Endometrial microvascular endothelial cells (primary cell): ENCODE data around the gene TBC1D2. TPM values are rescaled to one million over a fixed set of nuclear protein-coding genes. Genes with fewer than 3 reads are reported as not detected.
"Not testable (repeated sequence)": the region's sequence is repeated elsewhere in the genome, so short reads cannot be mapped to it uniquely, and the experiment has no call there.

Experiments
- in situ Hi-C: cut with HindIII; loops from 2 replicates; pipeline ENCODE4 v1.10.0; 2017; ENCODE audit warnings: low sequenced_read_pairs, low pct_unique_long_range_greater_than_20kb; ENCODE audit errors: inconsistent ontology term
- total RNA-seq: library from RNA; depleted of rRNA; stranded (reverse); fragments of >200 nt; gene quantifications from one replicate; pipeline ENCODE4 v1.2.3, GENCODE V29; 2015; ENCODE audit errors: inconsistent ontology term

The TBC1D2 gene
- total RNA-seq, 1 donor from 2014 or later = 18.8 TPM

DNA sequence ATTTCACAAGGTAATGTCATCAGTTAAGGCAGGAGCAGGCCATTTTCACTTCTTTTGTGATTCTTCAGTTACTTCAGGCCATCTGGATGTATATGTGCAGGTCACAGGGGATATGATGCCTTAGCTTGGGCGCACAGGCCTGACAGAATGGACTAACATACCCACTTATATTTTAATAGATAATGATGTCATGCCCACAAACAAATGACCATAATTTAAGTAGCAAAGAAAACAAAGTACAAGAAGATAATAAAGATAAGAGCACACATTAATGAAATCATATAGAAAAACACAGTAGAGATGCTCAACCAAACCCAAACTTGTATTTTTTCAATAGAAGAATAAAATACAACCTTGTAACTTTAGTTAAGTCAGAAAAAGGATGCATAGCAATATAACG is 19.7 kb upstream of the TBC1D2 start:
- in situ Hi-C loops = no loop called here

DNA sequence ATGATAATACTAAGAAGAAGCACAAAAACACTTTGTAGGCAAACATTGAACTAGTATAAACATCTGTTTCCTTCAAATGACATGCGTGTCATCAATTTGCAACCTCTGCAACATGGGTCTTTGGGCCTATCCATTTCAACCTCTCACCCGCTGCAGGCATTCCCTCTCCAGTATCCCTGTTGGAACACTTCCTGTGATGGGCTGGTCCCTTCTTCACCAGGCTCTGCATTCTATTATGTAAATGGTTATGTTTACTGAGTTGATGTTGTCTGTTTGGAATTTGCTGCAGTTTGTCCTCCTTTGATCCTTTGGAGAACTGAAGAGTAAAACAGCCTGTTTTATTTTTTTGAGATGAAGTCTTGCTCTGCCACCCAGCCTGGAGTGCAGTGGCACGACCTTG is 16.6 kb upstream of the TBC1D2 start:
- in situ Hi-C loops = no loop called here

DNA sequence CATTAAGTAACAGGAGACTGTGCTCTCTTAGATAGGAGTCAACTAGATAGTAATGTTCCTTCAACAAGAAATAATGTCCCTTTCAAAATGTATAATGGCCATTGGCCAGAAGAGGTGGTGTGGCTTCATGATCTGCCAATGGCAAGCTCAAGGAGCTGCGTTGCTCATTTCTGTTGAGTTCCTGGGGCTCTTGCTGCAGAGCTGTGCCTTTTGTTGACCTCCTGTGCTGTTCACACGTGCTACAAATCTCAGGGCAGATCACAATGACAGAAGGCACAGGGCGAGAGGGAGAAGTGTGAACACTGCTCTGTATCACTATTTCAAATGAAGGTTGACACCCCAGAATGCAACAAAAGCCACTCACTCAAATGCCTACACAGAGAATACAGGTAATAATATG is 16.0 kb upstream of the TBC1D2 start:
- in situ Hi-C loops = no loop called here

DNA sequence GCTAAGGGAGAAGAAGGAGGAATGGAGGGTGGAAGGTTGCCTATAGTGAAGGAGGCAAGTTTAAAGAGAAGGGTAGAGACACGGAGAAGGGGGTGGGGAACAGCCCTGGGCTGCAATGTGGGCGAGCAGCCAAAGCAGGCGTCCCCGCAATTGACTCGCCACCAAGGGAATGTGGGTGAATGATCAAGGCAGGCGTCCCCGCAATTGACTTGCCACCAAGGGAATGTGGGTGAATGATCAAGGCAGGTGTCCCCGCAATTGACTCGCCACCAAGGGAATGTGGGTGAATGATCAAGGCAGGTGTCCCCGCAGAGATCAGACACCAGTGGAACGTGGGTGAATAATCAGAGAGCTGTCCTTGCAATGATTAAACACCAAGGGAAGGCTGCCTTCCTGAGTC is 14.8 kb upstream of the TBC1D2 start:
- in situ Hi-C loops = not testable (repeated sequence)

DNA sequence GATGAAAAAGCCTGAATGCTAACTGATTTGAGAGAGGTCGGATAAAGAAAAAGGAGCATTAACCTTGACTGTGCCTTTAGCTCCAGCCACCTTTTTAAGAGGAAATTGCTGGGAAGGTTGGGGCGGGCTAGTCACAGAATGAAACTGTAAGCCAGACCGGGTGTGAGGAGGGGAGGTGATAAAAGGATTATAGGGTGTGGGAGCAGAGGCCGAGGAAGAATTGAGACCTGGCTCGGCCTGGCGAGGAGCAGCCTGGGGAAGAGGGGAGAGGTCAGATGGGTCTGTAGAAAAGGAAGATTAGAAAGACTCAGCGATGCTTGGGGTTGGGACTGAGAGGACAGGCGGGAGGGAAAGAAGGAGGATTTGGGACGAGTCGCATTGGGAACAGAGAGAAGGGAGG is 14.2 kb upstream of the TBC1D2 start:
- in situ Hi-C loops = not testable (repeated sequence)

DNA sequence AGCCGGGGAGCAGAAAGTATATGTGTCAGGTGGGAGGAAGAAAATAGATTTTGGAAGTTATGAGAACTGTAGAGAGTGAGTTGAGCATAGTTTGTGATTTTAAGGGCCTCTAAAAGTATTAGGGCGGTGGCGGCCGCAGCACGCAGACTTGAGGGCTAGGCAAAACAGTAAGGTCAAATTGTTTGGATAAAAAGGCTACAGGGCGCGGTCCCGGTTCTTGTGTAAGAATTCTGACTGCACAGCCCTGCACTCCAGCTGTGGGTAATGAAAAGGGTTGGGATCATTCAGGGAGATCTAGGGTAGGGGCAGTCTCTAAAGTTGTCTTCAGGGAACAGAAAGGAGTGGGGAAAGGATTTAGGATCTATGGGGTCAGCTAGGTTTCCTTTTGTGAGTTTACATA is 12.1 kb upstream of the TBC1D2 start:
- in situ Hi-C loops = not testable (repeated sequence)

DNA sequence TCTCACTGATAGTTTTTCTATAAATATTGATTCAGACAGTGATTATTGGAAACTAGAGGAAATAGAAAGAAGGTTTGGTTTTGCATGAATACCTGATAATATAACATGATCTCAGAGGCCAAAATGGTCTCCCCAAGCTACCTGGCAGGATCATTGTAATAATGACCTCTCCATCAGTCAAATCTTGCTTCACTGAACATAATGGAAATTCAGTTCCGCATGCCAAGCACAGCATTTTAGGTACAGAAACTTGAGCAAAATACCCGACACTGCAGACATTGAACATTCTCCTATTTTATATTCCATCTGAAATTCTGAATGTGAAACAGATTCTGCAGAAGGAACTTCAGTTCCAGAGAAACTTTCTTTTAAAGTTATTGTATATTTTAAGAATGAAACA is 9.1 kb upstream of the TBC1D2 start:
- in situ Hi-C loops = no loop called here

DNA sequence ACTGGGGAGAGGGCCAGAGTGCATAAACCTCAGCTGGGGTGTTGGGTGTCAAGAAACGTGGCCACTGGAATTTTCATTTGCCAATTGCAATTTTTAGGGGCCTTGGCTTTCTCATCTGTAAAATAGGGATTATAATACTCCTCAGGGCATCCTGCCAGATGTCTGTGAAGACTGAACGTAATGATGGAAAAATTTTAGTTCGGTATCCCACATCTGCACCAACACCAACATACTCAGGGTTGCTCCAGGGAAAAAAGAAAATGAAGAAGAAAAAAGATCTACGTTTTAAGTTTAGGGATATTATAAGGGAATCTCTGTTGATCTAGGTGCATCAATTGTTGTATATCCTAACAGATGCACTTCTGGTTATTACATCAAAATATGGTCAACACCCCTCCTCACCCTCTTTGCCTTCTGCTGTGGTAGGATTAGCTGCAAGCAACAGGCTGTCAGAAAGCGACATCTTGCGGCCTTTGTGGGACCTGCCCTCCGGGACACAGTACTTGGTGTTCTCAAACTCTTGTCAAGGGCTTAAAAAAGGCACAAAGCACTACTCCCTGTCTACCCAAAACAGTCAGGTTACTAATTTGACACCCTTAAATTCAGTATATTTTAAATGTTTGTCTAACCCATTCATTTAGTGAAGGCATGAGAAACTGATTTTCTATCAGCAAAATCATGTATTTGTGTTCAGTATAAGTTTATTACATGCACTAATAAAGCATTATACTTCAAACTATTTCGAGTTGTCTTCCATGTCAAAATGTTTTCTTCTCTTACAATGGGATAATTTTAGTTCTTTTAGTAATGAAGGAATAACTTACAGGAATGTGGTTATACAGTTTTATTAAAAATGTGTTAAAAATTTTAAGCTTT is 8.3 kb upstream of the TBC1D2 start:
- in situ Hi-C loops = no loop called here

DNA sequence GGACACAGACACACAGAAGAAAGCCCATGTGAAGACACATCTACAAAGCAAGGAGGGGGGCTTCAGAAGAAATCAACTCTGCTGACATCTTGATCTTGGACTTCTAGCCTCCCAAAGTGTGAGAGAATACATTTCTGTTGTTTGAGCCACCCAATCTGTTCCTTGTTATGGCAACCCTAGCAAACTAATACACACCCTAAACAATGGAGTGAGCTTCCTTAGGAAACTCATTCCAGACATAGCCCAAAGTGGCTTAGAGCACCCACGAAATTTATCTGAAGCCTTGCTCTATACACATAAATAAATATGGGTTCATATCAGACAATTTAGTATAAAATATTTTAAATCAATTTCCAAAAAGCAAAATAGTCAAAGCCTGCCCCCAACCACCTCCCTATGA is 7.6 kb upstream of the TBC1D2 start:
- in situ Hi-C loops = no loop called here

DNA sequence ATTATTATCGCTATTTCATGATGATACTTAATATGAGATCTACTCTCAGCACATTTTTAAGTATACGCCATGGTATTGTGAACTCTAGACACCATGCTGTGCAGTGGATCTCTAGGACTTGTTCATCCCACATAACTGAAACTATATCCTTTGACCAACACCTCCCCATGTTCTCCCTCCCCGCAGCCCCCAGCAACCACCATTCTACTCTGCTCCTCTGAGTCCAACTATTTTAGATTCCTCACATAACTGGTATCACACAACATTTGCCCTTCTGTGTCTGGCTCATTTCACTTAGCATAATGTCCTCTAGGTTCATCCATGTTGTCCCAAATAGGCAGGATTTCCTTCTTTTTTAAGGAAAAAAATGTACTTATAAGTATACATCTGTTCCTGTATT is 6.6 kb upstream of the TBC1D2 start:
- in situ Hi-C loops = no loop called here

DNA sequence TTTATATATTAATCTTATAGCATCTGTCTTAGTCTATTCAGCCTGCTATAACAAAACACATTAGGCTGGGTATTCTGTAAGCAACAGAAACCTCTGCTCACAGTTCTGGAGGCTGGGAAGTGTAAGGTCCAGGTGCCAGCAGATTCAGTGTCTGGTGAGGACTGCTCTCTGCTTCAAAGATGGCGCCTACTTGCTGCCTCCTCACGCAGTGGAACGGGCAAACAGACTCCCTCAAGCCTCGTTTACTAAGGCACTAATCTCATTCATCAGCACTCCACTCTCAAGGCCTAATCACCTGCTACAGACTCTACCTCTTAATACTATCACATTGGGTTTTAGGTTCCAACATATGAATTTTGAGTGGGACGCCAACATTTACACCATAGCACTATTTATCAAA is 5.2 kb upstream of the TBC1D2 start:
- in situ Hi-C loops = no loop called here

DNA sequence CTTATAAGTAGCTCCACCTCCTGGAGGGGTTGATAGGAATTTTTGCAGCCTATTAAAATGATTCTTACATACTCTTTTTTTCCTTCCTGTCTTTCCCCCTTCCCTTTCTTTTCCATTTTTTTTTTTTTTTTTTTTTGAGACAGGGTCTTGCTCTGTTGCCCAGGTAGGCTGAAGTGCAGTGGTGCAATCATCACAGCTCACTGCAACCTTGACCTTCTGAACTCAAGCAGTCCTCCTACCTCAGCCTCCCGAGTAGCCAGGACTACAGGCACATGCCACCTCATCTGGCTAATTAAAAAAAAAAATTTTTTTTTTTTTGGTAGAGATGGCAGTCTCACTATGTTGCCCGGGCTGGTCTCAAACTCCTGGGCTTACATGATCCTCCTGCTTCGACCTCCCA is 4.3 kb upstream of the TBC1D2 start:
- in situ Hi-C loops = no loop called here

DNA sequence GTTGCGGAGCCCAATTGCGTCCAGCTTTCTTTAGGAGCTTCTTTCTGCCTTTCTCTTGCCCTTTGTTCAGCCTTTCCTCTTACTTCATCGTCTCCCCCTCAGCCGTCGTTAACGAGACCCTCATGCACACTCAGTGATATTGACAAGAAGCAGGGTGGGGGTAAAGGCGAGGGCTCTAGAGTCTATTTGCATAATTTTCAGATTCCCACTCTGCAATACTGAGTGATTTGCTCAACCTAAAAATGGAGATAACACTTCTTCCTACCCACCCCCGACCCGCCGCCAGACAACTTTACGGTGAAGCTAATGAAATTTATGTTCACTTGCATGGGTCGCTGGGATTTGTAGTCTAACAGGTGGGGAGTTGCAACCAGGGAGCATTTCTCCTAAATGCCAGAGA is 1.3 kb upstream of the TBC1D2 start:
- in situ Hi-C loops = no loop called here

DNA sequence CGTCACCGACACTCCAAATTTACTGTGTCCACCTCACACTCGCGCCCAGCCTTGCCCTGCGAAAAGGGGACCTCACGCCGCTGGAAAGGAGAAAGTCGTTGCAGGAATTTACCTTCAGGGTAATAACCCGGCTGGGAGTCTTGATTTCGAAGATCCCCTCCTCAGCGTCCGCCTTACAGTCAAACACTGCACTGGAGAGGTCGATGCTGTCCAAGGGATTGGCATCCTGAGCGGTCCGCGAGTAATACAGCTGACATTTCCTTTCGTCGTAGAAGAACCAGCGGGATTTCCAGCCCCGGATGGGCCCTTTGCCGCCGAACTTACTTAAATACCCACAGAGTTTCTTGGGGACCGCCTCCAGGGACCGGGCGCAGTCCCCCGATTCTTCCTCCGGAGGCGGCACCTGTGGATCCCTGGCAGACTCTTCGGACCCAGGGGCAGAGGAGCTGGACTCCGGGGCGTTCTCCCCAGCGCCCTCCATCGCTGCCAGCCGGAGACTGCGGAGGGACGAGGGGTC is 330 bp downstream of the TBC1D2 start:
- in situ Hi-C loops = no loop called here

DNA sequence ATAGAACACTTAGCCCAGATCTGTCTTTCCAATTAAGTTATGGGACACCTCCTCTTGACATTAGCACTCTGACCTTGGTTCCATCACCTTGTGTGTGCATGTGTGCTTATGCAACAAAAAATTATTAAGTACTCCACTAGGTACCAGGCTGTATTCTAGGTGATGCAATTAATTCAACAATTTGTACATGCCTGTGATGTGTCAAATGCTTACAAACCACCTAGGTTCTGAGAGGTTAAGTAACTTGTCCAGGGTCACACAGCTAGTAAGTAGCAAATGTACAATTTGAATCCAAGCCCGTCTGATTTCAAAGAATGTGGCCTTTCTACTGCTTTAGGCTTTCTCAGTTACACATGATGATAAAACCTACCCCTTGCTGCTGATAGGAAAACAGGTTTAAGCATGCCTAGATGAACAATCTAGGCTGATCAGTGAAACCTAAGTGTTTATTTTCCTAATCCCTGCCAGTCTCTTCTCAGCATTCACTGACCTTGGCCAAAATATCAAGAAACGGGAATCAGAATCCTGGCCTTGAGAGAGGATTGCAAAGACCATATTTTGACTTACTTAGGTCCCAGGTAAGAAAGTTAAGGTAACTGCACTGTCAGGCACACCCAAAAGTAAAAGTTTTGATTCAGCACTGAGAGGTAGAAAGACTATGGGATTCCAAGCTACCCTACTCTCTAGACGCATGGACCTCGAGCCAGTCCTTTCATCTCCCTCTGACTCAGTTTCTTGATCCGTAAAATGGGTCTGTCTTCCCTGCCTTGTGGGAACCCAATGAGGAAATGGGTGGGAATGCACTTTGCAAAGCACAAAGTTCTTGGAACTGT is 1.0 kb downstream of the TBC1D2 start:
- in situ Hi-C loops = no loop called here

DNA sequence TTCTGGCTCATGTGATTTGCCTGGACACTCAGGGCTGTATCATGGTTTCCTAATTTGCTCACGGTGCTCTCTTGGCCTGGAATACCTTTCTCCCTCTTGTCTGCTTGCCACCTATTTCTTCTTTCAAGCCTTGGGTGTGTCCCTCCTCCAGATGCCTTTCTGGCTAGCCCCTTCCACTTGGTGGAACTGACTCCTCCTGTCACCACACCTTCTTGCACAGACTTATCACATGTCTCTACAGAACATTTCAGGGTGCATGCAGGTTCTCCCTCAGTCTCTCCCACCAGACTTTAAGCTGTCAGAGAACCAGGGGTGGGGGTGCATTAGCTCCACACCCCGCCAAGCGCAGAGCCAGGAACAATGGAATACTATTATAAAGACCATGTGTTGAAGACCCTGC is 1.9 kb downstream of the TBC1D2 start:
- in situ Hi-C loops = no loop called here

DNA sequence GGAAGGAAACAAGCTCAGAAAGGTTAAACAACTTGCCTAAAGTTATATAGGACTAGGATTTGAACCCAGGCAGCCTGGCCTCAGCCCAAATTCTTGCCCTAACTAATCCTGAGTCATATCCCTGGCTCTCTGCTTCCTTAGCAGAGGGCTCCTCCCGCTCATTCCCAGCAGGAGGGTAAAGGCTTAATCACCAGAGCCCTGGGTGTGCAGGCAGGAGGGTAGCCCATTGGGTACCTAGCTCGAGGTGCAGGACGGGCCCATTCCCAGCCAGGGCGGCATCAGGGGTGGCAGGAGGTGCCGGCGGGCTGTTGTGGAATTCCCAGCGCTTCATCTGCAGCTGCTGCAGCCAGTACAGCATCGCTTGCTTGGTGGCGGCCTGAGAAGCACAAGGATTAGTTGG is 3.9 kb downstream of the TBC1D2 start:
- in situ Hi-C loops = no loop called here

DNA sequence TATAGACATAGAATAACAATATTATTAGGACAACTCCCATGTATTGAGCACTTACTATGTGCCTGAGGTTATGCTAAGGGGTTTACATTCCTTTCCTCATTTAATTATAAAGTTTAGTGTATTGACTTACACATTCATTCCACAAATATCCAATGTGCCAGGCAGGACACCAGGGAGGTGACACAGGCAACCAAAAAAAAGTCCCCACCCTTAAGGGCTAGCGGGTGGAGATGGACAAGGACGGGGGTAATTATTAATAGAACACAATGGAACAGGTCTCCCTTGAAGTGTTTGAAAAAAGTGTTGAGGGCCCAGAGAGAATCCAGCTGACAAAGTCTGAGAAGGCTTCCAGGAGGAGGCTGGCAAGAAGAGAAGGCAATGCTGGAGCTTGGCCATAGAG is 5.7 kb downstream of the TBC1D2 start:
- in situ Hi-C loops = no loop called here

DNA sequence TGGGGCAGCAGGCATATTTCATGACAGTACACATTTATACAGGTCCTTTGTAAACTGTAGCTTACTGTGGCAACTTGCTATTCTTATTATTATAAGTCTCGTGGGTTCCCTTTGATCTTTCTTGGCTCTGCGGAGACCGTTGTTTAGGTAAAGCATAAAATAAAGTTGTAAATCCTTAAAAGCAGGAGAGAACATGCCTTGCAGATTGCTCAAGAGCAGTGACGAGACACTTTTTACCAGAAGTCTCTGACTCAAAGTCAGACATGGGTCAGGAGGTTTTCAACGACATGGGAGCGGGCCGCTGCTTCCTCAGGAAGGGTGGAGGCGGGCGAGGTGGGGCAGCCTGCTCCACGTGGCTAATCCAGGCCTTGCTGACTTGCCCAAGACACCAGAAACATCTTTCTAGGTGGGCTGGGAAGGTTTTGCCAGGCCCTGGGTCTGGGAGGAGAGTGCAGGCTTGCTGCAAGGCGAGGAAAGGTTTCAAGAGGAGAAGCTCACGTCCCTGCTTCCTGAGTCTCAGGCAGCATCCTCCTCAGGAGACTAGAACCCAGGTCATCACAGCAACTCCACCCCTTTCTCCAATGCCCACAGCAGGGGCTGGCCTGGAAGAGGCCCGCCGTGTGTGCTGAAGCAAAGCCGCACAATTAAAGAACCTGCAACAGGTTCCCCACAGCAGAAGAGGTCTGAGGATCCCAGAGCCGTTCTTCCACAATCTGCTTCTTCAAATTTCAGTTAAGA is 6.5 kb downstream of the TBC1D2 start:
- in situ Hi-C loops = no loop called here
